HG03039 (cell line): ENCODE measurements around the gene ZNF407.
A peak's percentile ranks its signal among the peaks of the same experiment; 100 is the strongest.

Experiments
- ATAC-seq: cut with Tn5 transposase; IDR thresholded peaks from one replicate; pipeline ENCODE4 v1.9.1; 2021; ENCODE audit warnings: mild to moderate bottlenecking, moderate library complexity; ENCODE audit not compliant: unreplicated experiment

ZNF407 gene

DNA sequence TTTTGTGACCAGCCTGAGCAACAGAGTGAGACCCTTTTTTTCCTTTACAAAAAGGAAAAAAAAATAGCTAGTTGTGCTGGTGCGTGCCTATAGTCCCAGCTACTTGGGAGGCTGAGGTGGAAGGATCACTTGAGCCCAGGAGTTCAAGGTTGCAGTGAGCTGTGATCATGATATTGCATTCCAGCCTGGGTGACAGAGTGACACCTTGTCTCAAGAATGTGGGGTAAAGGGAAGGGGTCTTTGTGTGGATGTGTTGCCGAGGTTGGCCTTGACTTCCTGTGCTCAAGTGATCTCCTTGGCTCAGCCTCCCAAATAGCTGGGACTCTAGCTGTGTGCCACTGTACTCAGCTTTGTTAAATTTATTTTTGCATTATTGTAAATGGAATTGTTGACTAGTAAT is 120.6 kb downstream of the ZNF407 start:
- ATAC-seq, result no peak

GRCh38 chr18:74722237-74722636 is 124.6 kb downstream of the ZNF407 start:
- ATAC-seq, result no peak

GRCh38 chr18:74724186-74724585 is 126.5 kb downstream of the ZNF407 start:
- ATAC-seq, result no peak

GRCh38 chr18:74725690-74726089 is 128.0 kb downstream of the ZNF407 start:
- no peak for ATAC-seq

- no peak for ATAC-seq
Measured at GRCh38 chr18:74728586-74728985, 130.9 kb downstream of the ZNF407 start.

- no peak for ATAC-seq
Measured at GRCh38 chr18:74731097-74731496, 133.4 kb downstream of the ZNF407 start.

DNA sequence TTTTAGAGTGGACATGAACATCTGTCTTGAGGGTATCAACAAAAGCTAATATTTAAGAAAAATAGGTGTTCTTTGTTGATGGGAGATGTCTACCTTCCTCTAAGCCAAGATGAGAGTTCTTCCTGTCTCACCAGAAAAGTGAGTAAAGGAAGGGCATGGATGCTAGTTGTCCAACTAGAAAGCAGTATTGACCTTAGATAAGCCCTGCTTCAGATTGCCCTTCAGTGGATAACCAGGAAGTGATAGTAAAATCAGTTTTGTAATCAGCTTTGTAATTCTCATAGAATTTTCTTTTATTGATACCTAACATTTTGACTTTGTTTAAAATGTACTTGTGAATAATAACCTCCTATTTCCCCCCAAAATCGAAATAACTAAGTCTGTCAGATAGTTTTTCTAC is 134.7 kb downstream of the ZNF407 start:
- ATAC-seq, result no peak

- ATAC-seq, result no peak
Measured at GRCh38 chr18:74733598-74733997, 135.9 kb downstream of the ZNF407 start.

GRCh38 chr18:74734013-74734444 is 136.4 kb downstream of the ZNF407 start:
- no peak for ATAC-seq

DNA sequence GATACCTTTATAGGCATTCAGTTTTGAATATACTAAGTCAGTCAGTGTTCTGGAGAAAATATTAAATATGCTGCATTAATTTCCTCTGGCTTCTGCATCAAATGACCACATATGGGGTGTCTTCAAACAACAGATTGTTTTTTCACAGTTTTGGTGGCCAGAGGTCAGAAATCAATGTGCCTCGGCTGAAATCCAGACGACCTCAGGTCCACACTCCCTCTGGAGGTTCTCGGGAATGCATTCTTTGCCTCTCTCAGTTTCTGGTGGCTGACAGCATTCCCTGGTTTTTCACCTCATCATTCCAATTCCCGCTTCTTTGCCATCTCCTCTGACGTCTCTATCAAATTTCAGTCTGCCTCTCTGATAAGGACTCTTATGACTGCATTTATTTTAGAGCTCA is 142.3 kb downstream of the ZNF407 start:
- ATAC-seq, result no peak

GRCh38 chr18:74742573-74743243 is 145.0 kb downstream of the ZNF407 start:
- ATAC-seq, result no peak

- ATAC-seq, result no peak
Measured at GRCh38 chr18:74745633-74746403, 148.1 kb downstream of the ZNF407 start.

DNA sequence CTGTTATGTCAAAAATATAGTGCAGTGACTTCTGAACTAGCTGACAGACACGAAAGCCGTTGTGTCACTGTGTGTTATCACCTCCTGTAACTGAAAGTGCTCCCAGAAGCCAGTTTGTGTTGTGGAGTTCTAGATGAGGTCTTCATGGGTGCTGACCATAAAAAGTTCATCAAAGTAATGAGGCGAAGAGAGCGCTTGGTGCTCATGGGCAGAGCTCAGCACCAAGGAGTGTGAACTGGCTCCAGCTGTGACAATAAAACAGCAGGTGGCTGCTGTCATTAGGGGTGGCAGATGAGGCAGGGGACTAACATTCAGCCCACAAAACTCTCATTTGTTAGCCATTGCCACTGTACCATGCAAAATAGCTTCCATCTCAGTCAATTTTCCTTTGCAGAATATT is 151.1 kb downstream of the ZNF407 start:
- ATAC-seq, result no peak

- ATAC-seq, result no peak
Measured at GRCh38 chr18:74758995-74759394, 161.3 kb downstream of the ZNF407 start.

- no peak for ATAC-seq
Measured at GRCh38 chr18:74760026-74760425, 162.4 kb downstream of the ZNF407 start.

GRCh38 chr18:74760436-74760835 is 162.8 kb downstream of the ZNF407 start:
- ATAC-seq, result no peak

DNA sequence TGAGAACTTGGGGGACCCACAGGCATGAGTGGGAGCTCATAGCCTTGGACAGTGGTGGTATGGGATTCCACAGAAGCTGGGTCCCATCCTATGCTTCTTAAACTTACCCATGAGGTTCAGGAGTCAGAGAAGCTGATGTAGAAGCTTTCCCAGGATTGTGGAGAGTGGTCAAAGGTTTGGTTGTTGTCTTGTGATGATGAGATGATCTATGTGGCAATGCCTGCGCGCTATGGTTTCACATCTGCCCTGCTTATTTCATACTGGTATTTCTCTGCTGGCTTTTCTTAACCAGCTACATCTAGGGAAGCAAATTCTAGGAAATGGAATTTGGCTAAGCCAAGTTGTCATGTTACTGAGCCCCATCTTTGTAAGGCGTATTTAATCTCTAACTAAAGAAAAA is 168.6 kb downstream of the ZNF407 start:
- ATAC-seq, result no peak

DNA sequence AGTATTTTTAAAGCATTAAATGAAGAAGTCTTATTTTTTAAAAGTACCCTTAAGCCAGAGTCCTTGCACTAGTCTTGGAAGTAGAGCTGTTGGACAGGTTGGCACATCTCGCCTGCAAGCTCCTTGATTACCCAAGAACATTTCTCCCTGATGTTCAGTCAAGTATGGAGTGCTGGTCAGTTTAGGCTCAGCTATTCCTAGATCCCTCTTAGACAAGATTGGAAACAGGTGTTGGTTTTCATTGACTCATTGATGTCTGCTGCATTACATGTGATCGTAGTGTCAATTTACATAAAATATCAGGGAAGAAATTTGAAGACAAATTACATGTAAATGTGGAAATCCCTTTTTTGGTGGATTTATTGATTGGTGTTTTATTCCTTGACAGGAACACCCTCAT is 170.4 kb downstream of the ZNF407 start:
- ATAC-seq, result no peak

DNA sequence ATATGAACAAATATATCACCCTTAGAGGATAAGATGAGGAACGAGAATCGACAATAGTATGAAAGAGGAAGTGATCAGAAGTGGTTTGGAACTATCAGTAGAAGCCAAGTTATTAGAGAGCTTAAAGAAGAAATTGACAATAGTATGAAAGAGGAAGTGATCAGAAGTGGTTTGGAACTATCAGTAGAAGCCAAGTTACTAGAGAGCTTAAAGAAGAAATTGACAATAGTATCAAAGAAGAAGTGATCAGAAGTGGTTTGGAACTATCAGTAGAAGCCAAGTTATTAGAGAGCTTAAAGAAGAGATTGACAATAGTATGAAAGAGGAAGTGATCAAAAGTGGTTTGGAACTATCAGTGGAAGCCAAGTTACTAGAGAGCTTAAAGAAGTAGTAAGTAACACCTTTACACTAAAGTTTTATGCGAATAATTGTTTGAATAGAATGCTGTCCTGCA is 175.5 kb downstream of the ZNF407 start:
- peak; percentile 52 for ATAC-seq

DNA sequence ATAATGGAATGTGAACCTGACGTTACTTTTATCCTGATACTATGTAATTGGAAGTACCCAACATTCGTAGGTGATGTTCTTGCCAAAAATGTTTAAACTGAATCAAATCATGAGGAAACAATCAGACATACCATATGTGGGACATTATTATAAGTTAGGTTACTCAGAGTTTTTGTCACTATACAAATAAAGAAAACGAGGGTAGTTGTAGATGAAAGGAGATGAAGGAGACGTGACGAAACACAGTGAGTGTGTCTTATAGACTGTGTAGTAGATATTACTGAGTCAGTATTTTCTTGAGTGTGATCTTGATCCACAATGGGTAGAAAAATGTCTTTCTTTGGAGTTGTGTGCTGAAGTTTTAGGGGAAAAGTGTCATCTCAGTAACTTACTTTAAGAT is 176.8 kb downstream of the ZNF407 start:
- no peak for ATAC-seq

DNA sequence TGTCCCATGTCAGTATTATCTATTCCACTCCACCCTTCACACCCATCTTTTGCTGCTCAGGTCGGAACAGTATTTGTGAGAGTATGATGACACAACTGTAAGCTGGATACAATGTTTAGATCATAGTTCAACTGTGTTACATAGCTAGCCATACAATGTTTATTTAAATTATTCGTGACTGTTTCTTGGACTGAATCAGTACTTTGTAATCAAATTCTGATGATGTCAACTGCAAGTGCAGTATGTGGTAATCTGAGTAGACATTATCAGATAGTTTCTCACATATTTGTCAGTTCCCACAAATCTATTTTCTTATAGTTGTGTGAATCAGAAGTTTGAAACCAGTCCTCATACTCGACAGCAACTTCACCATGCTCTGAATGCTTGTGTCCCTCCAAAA is 177.6 kb downstream of the ZNF407 start:
- ATAC-seq, result no peak

DNA sequence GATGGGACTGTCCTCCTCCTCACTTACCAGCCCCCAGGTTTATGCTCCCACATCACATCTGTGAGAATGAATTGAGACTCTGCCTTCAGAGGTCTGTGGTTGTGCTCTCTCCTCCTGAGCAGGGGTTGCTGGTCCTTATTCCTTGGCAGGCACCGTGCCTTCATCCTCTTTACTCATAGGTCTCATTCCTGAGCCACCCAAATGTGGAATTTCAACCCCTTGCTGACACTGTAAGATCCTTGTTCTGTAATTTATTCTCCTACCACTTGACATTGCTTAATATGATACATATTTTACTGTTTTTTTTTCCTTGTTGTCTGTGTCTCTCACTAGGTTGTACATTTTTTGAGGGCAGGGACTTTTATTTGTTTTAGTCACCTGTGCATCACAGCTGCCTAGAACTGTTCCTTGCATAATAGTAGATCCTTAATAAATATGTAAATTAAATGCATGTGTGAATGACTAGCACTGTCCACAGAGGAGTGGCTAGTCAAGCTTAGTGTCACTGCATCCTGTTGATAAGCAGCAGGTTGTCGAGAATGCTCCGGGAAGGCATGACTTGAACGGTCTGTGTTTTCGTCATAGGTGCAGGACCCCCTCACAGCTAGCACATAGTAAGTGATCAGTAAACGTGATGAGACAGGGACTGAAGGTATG is 180.6 kb downstream of the ZNF407 start:
- no peak for ATAC-seq
